GM19467 (cell line): ENCODE measurements around the gene ADPRH.
A peak's percentile ranks its signal among the peaks of the same experiment; 100 is the strongest.
"Not testable (repeated sequence)": the region's sequence is repeated elsewhere in the genome, so short reads cannot be mapped to it uniquely, and the experiment has no call there.

ENCODE experiments used
- ATAC-seq: cut with Tn5 transposase; IDR thresholded peaks from one replicate; pipeline ENCODE4 v1.9.1; 2021; ENCODE audit warnings: mild to moderate bottlenecking, moderate library complexity; ENCODE audit not compliant: unreplicated experiment

The ADPRH gene

DNA sequence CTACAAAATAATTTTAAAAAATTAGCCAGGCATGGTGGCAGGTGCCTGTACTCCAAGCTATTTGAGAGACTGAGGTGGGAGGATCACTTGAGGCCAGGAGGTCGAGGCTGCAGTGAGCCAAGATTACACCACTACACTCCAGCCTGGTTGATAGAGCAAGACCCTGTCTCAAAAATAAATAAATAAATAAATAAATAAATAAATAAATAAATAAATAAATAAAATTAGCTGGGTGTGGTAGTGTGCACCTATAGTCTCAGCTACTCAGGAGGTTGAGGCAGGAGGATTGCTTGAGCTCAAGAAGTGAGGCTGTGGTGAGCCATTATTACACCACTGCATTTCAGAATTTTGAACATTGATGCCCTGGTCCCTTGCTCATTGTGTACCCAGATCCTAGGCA is 15.6 kb downstream of the ADPRH start:
- ATAC-seq = not testable (repeated sequence)

DNA sequence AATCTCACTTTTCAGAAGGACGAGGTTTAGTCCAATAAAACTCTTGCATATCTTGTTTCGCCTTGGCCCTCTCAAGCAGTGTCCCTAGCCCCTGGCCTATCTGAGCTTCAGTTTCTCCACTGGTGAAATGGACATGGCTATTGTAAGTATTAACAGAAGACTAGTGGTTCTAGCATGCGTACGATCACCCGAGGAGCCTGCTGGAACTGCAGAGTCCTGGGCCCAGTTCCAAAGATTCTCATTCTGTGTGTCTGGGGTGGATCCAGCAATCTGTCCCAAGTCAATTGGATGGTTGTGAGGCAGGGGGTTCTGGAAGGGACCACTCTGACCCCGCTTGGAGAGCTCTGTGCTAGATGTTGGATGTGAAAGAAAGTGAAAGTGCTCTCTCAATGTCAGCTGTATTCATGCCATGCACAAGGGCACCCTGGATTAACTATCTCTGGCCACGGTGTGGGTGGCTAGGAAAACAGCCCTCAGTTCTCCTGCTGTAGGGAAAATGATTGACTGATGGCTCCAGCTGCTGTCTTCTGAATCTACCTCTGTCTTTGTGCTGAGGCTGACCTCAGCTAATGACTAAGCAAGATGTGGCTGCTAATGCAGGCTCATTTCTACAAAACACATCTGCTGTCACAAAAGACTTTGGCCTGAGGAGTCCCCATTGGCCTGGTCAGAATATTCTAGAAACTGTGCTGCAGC is 16.5 kb downstream of the ADPRH start:
- no peak for ATAC-seq

- ATAC-seq = no peak
These were observed 17.1 kb downstream of the ADPRH start for GRCh38 chr3:119596398-119596797.

GRCh38 chr3:119597548-119598288 is 18.4 kb downstream of the ADPRH start, which contains the start of gene PLA1A:
Gene PLA1A (plus strand): TSS chr3:119597885. CDS start chr3:119597914, 29 bp downstream.
- no peak for ATAC-seq

GRCh38 chr3:119598410-119599098 is 19.3 kb downstream of the ADPRH start:
- peak; percentile 39 for ATAC-seq

DNA sequence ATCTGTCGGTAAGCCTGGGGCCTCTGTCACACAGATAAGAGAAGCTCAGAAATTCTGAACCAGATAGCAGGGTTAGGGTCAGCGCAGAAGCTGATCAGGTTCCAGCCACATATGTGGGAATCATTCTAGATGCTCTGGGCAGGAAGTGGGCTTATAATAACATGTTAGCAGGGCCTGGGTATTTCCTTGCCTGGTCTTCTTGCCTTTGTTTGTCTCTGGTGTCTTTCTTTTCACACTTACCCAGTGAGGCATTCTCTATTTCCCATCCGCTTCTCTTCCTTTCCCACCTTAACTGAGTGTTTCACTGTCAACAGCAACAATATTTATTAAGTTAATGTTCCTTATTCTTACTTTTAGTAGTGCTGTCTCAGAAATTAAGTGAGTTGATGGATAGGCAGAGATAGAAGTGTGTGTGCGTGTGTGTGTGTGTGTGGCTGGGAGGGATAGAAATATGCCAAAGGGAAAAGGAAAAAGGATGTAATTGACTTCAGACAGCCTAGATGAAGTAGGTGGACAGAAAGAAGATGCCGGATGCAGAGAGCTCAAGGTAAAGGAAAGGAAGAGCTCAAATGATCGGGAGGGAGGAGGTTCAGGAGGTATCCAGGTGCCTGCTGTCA is 20.4 kb downstream of the ADPRH start:
- ATAC-seq = no peak

- ATAC-seq = peak; percentile 65
These were observed 21.4 kb downstream of the ADPRH start for GRCh38 chr3:119600732-119601131.

DNA sequence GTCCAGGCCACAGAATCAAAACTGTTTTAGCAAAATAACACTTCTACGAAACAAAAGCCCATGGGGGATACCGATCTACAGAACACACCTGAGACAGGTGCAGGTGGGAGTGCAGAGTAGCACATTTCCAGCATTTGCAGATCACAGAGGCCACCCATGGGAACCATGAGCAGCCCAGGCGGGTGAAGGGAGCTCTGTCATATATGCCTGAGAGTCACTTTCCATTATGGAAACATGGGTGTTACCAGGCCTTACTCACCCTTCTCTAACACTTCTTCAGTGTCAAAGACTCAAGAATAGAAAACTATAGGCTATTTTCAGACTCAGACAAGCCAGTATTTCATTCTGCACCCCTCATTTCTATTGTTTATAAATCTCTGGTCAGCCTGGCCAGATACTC is 21.9 kb downstream of the ADPRH start:
- no peak for ATAC-seq

GRCh38 chr3:119602676-119603075 is 23.4 kb downstream of the ADPRH start:
- no peak for ATAC-seq

DNA sequence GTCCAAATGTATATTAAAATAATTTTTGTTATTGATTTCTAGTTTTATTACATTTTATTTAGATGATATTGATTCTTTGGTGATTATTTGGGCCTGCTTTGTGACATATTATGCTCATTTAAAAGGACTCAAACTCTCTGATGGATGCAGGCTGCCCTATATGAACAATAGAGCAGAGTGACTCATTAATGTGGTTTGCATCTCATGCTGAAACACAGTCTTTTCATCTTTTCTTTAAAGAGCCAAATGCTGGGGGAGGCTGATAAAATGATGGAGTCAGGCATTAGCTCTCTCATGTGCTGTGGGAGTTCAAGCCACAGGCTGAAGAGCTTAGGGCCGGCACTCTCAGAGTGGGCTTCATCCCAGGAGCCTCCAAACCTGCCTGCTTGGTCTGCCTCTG is 25.6 kb downstream of the ADPRH start:
- ATAC-seq = no peak

DNA sequence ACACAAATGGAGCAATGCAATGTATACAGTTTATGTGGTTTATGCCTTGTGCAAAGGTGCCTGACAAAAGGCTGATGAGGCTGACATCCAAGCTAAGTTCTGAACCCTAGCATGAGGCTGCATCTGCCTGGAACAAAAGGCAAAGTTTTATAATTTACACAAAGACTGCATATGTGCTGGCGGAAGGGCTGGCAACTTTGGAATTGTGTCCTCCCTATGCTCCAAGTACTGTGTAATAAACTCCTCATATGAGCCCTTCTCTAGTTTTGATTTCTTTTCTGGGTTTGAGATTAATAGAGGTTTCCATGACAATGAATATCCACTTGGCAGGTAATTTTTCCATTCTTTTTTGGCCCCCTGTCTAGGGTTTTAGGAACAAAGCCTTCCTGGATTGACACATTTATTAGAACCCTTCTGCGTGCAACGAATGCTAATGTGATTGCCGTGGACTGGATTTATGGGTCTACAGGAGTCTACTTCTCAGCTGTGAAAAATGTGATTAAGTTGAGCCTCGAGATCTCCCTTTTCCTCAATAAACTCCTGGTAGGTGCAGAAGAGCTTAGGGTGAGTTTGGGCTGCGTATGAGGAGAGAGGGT is 29.2 kb downstream of the ADPRH start:
- ATAC-seq = no peak

GRCh38 chr3:119609301-119609700 is 30.0 kb downstream of the ADPRH start:
- no peak for ATAC-seq

- ATAC-seq = no peak
These were observed 32.4 kb downstream of the ADPRH start for GRCh38 chr3:119611664-119612063.

- ATAC-seq = no peak
These were observed 33.9 kb downstream of the ADPRH start for GRCh38 chr3:119613201-119613600.

DNA sequence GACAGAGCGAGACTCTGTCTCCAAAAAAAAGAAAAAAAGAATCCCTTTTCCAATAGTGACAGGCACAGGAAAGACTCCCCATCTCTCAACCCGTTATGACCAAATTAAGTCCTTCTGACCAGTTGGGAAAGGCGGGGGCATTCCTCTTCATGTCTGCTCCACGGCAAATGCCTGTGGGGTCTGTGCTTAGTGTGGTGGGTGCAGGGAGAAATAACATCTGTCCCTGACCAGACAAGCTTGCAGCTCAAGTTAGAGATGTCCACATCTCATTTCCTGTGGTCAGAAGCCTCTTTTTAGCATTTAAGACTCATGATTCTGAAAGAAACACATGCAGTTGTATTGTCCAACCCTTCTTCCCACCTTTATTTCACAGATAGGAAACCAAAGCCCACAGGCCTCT is 34.6 kb downstream of the ADPRH start:
- no peak for ATAC-seq

- ATAC-seq = no peak
These were observed 36.8 kb downstream of the ADPRH start for GRCh38 chr3:119616056-119616455.

GRCh38 chr3:119619094-119619493 is 39.8 kb downstream of the ADPRH start:
- ATAC-seq = no peak

DNA sequence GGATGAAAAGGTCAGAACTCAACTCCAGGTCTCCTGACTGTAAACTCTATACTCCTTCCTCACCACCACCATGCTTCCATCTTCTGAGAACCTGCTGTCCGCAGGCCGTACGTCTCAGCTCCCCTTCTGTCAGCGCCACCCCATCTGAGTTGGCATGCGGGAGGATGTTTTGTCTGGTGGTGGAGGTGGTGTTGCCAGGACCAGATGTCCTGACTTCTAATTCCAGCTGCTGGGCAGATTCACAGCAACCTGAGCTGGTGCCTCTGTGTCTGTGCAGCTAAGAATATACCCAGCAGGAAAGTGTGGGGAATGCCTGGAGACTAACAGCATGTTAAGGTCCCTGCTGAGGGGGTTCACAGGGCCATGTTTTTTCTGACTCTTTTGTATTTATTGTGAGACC is 41.6 kb downstream of the ADPRH start:
- no peak for ATAC-seq

- no peak for ATAC-seq
These were observed 44.9 kb downstream of the ADPRH start for GRCh38 chr3:119624002-119624720.

DNA sequence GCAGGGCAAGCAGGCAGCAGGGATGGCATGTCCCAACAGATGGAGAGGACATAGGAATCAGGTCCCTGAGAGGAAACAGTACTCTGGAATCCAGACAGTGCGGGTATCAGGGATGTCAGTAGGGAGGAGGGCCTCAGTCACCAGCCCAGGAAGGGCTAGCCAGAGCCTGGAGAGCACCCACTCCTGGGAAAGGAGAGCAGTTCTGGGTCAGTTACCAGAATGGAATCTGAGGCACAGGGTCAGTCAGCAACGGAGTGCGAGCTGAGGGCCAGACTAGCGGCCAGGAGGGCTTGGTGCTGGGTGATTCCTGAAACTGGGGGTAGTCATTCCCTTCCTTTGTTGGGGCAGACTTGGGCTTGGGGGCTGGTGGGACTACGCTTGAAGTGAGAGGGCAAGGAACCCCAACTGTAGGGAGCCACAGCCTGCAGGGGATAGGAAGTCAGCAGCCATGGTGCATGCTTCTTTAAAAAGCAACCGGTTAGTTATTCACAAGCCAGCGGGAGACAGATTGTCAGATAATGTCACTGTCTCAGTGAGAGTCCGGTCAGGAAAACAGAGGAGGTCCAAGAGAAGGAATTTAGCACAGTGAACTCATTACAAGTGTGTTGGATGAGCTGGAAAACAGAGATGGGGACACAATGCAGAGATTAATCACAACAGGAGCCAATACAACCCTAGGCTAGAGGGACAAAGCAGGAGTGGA is 46.3 kb downstream of the ADPRH start:
- no peak for ATAC-seq
